ENCODE measurements around the gene ACTL7A.
"Not testable (repeated sequence)": the region's sequence is repeated elsewhere in the genome, so short reads cannot be mapped to it uniquely, and the experiment has no call there.

- TF ChIP-seq CTCF, POLR2AphosphoS5 (IDR thresholded peaks at IDR 0.05): not testable (repeated sequence)
These were observed 37.1 kb downstream of the ACTL7A start for GRCh38 chr9:108899023-108899695.
